Measurements from ENCODE around the gene KLRD1.
"Not testable (repeated sequence)": the region's sequence is repeated elsewhere in the genome, so short reads cannot be mapped to it uniquely, and the experiment has no call there.

The KLRD1 gene

GRCh38 chr12:10369557-10370415 lies 62.1 kb downstream of the KLRD1 start:
- no peak for DNase-seq

DNA sequence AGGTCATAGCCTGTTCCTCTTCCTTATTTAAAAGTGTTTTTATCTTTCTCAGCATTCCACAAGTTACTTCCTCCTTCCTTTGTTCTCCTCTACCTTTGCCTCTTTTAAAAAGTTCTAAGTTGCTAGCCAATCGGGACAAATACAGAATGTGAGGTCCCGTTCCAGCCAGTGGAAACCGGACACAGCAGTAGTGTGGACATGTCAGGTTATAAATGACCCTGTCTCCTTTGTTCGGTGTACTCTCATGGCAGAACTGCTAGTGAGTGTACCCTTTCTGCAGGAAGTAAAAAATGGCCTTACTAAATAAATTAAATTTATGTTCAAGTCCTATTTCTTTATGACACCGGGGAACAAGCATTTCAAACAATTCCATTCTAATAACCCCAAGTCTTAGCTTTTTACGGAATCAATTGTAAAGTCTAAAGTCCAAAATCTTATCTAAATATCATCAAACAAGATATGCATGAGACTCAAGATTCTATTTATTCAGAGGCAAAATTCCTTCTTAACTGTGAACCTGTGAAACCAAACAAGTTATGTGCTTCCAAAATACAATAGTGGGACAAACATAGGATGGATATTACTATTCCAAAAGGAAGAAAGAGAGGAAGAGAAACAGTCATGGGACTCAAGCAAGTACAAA lies 64.3 kb downstream of the KLRD1 start:
- not testable (repeated sequence) for DNase-seq

- DNase-seq = no peak
These were observed 64.9 kb downstream of the KLRD1 start for GRCh38 chr12:10372559-10372958.

DNA sequence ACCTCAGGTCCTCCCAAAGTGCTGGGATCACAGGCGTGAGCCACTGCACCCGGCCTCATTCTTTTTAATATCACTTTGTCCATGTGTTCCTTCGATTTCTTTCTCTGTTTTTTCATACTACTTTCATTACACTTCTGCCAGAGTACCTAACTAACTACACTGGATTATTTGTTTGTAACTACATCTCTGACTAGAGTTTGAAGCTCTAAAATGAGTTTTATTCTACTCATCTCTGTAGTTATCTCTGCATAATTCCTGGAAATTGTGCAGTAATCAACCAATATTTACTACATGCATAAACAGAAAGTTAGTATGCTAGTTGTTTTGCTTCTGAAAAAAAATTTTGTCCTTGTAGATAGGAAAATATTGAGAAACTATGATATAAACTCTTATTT lies 67.0 kb downstream of the KLRD1 start:
- DNase-seq = no peak

DNA sequence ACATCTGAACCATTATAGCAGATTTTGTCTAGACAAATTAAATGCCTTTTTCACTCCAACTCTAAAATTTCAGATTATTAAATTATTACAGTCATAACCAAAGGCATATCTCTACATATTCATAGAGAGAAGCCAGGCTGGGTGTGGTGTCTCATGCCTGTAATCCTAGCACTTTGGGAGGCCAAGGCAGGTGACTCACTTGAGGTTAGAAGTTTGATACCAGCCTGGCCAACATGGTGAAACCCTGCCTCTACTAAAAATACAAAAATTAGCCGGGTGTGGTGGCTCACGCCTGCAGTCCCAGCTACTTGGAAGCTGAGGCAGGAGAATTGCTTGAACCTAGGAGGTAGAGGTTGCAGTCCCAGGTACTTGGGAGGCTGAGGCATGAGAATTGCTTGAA lies 71.1 kb downstream of the KLRD1 start:
- not testable (repeated sequence) for DNase-seq
